Measurements from ENCODE around the gene PTPN4. TPM values are rescaled to one million over a fixed set of nuclear protein-coding genes. Genes with fewer than 3 reads are reported as not detected.

PTPN4 gene
- total RNA-seq, 1 donor: 20.6 TPM

- no peak for DNase-seq (ENCODE audit: low read depth)
- TF ChIP-seq CTCF (IDR thresholded peaks at IDR 0.05; ENCODE audit: insufficient read depth, low read length): no peak
- no peak overlapping the region for H3K4me3 ChIP-seq (ENCODE audit: low read depth, low read length)
Measured at GRCh38 chr2:119715409-119716283, 44.1 kb upstream of the PTPN4 start.

DNA sequence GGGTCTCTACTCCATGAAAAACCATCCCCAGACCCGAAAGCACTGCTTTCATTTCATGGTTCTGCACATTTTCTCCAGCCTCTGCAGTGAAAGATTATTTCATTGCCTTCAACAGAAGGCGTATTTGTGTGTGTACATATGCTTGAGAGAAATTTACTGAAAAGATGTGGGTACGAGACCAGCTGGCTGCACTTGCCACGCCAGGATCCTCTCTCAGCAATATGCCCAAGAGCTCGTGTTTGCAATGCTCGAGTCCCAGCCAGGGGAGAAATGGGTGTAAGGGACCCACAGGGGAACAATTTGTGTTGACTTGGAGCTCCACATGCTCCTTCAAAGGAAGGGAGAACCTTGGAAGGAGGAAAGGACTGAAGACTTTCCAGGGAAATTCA, 43.4 kb upstream of the PTPN4 start:
- no peak overlapping the region for H3K4me3 ChIP-seq (ENCODE audit: low read depth, low read length)
- no peak for DNase-seq (ENCODE audit: low read depth)
- no peak for TF ChIP-seq CTCF (IDR thresholded peaks at IDR 0.05; ENCODE audit: insufficient read depth, low read length)

GRCh38 chr2:119718501-119719260, 41.0 kb upstream of the PTPN4 start:
- DNase-seq (ENCODE audit: low read depth): no peak
- no peak overlapping the region for H3K4me3 ChIP-seq (ENCODE audit: low read depth, low read length)
- no peak for TF ChIP-seq CTCF (IDR thresholded peaks at IDR 0.05; ENCODE audit: insufficient read depth, low read length)

DNA sequence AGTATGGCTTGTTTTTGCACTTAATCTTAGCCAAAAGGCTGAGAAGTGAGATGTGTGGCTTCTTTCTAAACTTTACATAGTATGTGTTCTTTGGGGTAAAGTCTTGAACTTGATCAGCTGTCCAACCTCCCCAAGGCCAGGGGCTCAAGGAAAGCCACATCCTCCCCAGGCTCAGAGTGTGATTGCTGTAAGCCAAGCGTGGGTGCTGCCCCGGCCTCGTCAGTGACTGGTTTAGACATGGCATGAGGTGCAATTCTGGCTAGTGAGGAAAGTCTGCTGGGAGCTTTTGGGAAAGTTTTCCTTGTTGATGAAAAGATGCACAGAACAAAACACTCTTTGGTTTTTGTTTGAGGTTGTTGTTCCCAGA, 40.5 kb upstream of the PTPN4 start:
- no peak for TF ChIP-seq CTCF (IDR thresholded peaks at IDR 0.05; ENCODE audit: insufficient read depth, low read length)
- no peak for DNase-seq (ENCODE audit: low read depth)
- H3K4me3 ChIP-seq (ENCODE audit: low read depth, low read length): no peak overlapping the region

GRCh38 chr2:119721043-119721442, 38.7 kb upstream of the PTPN4 start:
- TF ChIP-seq CTCF (IDR thresholded peaks at IDR 0.05; ENCODE audit: insufficient read depth, low read length): no peak
- no peak for DNase-seq (ENCODE audit: low read depth)
- H3K4me3 ChIP-seq (ENCODE audit: low read depth, low read length): no peak overlapping the region

DNA sequence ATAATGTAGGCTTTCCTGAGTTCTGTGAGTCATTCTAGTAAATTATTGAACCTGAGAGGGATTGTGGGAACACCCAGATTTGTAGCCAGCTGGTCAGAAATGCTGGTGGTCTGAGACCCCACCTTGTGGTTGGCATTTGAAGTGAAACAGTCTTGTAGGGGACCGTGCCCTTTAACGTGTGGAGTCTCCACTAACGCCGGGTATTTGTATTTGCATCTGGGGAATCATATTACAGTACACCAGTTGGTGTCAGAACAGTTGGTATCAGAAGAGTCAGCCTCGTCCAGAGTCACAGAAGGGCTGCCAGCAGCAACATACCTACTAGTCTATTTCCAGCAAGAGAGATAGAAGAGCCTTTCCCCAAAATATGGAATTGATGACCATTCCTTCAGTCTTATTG, 38.3 kb upstream of the PTPN4 start:
- H3K4me3 ChIP-seq (ENCODE audit: low read depth, low read length): no peak overlapping the region
- no peak for TF ChIP-seq CTCF (IDR thresholded peaks at IDR 0.05; ENCODE audit: insufficient read depth, low read length)
- DNase-seq (ENCODE audit: low read depth): no peak

All from fibroblast of the aortic adventitia (primary cell).